ENCODE measurements around the gene COMMD1.

The COMMD1 gene

GRCh38 chr2:62065243-62065642 lies 159.8 kb downstream of the COMMD1 start:
- H3K4me3 ChIP-seq (ENCODE audit: control insufficient read depth, low read depth, low read length): no peak overlapping the region
- DNase-seq (ENCODE audit: low read depth): no peak
- TF ChIP-seq CTCF (conservative IDR thresholded peaks at IDR 0.05; ENCODE audit: control insufficient read depth, insufficient read depth, low read depth, low read length): no peak

GRCh38 chr2:62071126-62071598 lies 165.7 kb downstream of the COMMD1 start:
- peak; percentile 38 for DNase-seq (ENCODE audit: low read depth)
- no peak for TF ChIP-seq CTCF (conservative IDR thresholded peaks at IDR 0.05; ENCODE audit: control insufficient read depth, insufficient read depth, low read depth, low read length)

GRCh38 chr2:62071760-62072680 lies 166.5 kb downstream of the COMMD1 start:
- TF ChIP-seq CTCF (conservative IDR thresholded peaks at IDR 0.05; ENCODE audit: control insufficient read depth, insufficient read depth, low read depth, low read length): no peak
- DNase-seq (ENCODE audit: low read depth): no peak
- H3K4me3 ChIP-seq (ENCODE audit: control insufficient read depth, low read depth, low read length): no peak overlapping the region

More at GRCh38 chr2:62071126-62071598, 165.7 kb downstream of the COMMD1 start:
- H3K4me3 ChIP-seq (ENCODE audit: control insufficient read depth, low read depth, low read length): no peak overlapping the region

GRCh38 chr2:62074233-62074632 lies 168.8 kb downstream of the COMMD1 start:
- no peak for TF ChIP-seq CTCF (conservative IDR thresholded peaks at IDR 0.05; ENCODE audit: control insufficient read depth, insufficient read depth, low read depth, low read length)
- peak; percentile 4 for DNase-seq (ENCODE audit: low read depth)
- H3K4me3 ChIP-seq (ENCODE audit: control insufficient read depth, low read depth, low read length): no peak overlapping the region

- TF ChIP-seq CTCF (conservative IDR thresholded peaks at IDR 0.05; ENCODE audit: control insufficient read depth, insufficient read depth, low read depth, low read length): no peak
Measured at GRCh38 chr2:62076980-62077638, 171.6 kb downstream of the COMMD1 start.

GRCh38 chr2:62084801-62085200 lies 179.3 kb downstream of the COMMD1 start:
- TF ChIP-seq CTCF (conservative IDR thresholded peaks at IDR 0.05; ENCODE audit: control insufficient read depth, insufficient read depth, low read depth, low read length): no peak
- no peak overlapping the region for H3K4me3 ChIP-seq (ENCODE audit: control insufficient read depth, low read depth, low read length)
- no peak for DNase-seq (ENCODE audit: low read depth)

More at GRCh38 chr2:62076980-62077638, 171.6 kb downstream of the COMMD1 start:
- H3K4me3 ChIP-seq (ENCODE audit: control insufficient read depth, low read depth, low read length): no peak overlapping the region
- DNase-seq (ENCODE audit: low read depth): no peak
